ENCODE results near the gene OTUD7B.
A peak's percentile ranks its signal among the peaks of the same experiment; 100 is the strongest.

The OTUD7B gene

DNA sequence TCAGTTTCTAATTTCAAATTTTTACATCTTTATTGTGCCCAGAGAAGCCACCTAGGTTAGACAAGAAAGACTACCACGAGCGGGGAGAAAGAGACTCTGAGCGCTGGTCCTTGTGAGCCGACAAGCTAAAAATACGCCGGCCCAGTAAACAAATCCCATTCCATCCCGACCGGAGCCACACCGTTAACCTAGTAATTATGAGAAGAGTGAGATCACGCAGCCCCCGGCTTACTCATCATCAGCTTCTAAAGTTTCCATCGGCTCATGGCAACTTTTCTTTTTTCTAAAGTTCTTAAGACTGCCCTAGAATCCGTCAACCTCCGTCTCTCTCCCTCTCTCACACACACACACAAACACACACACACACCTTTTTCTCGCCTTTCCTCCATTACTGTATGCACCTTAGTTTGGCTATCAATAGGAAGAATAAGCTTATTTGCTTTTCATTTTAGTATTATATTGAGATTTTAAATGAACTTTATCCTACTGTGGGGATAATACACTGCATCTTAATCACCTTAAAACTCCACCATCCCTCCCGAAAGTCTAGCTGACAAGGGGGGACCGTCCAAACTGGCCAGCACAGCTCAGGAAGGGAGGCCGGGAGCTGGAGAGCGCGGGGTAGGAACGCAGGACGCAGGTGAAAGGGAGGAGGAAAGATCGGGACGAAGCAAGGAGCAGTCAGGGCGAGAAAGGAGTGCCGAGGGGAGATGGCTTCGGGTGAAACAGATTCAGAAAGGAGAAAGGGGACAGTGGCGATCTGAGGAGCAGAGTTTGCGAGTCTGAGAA is 728 bp downstream of the OTUD7B start:
- Histone ChIP-seq H3K4me2 (peak overlapping the region in 5 of 11 experiments; percentile 2 to 61 (median 47); a peak in 9 of 22 replicates), H4K20me1 (peaks cover 0 to 17% (median 0%) of the 10 kb centered on the region in 11 experiments; a peak in 2 of 22 replicates), H3K4me1 (no peaks in the 10 kb centered on the region), H3K4me3 (peak overlapping the region in 4 of 10 experiments; percentile 44 to 52 (median 47); a peak in 8 of 20 replicates), H3K27me3 (peaks cover 47 to 97% (median 62%) of the 10 kb centered on the region in 11 experiments), H3K36me3 (no peaks in the 10 kb centered on the region), H3K9ac (no peak overlapping the region; a peak in 1 of 22 replicates), H3K27ac (no peak overlapping the region), H3K9me3 (replicated peaks in 1 of 11) (peaks cover 0 to 15% (median 11%) of the 10 kb centered on the region in 11 experiments; a peak in 19 of 22 replicates)
- no peak for TF ChIP-seq Cebpa-rat (IDR thresholded peaks at IDR 0.05)

DNA sequence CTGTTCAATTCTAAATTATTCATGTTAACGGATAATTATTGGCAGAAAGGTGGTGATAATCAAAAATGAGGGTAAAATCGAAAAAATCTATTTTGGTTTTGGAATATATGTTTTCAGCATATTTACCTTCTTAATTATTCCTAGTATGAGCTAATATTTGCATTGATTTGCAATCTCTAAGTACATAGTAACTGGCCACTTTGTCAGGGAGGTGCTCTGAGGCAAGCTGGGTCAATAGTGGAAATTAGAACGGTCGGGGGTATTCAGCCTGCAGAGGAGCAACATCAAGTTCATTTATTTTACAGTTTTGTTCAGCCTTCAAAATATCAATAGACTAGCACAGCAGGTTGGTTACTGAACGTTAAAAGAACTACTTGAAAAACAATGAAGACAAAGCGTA is 1.8 kb downstream of the OTUD7B start:
- Histone ChIP-seq H3K36me3 (no peaks in the 10 kb centered on the region), H3K4me1 (no peaks in the 10 kb centered on the region), H3K4me2 (no peak overlapping the region), H3K9me3 (replicated peaks in 1 of 11) (peaks cover 0 to 15% (median 11%) of the 10 kb centered on the region in 11 experiments; a peak in 19 of 22 replicates), H4K20me1 (peaks cover 0 to 22% (median 0%) of the 10 kb centered on the region in 11 experiments; a peak in 4 of 22 replicates), H3K27ac (no peak overlapping the region), H3K9ac (no peak overlapping the region), H3K4me3 (no peak overlapping the region), H3K27me3 (peaks cover 47 to 99% (median 62%) of the 10 kb centered on the region in 11 experiments)
- TF ChIP-seq Cebpa-rat (IDR thresholded peaks at IDR 0.05) = no peak

DNA sequence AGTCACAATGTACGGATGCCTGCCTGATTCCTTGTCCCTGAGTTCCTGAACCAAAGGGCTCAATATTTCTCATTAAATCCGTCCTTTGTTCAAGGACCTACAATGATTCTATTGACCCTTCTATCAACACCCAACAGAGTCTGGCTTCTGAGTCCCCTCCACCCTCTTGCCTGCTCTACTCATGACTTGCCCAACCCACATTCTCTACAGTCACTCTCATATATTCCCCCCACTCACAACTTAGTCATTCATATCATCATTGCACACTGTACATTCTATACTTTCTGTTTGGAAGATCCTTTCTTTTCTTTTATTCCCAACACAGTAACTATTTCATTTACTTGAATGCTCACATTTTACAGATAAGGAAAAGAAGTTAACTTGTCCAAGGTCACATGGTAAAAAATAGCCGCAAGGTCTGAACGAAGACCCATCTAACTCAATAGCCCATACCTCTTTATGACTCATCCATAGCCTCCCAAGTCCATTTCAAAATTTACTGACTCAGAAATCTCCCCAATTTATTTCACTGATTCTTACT is 3.6 kb downstream of the OTUD7B start:
- Histone ChIP-seq H3K27me3 (peaks cover 38 to 100% (median 65%) of the 10 kb centered on the region in 11 experiments), H3K4me3 (no peak overlapping the region), H3K27ac (no peak overlapping the region), H3K4me1 (no peaks in the 10 kb centered on the region), H3K9ac (no peak overlapping the region), H3K36me3 (no peaks in the 10 kb centered on the region), H4K20me1 (peaks cover 0 to 25% (median 0%) of the 10 kb centered on the region in 11 experiments; a peak in 4 of 22 replicates), H3K9me3 (replicated peaks in 1 of 11) (peaks cover 0 to 15% (median 11%) of the 10 kb centered on the region in 11 experiments; a peak in 19 of 22 replicates), H3K4me2 (no peak overlapping the region)
- no peak for TF ChIP-seq Cebpa-rat (IDR thresholded peaks at IDR 0.05)

DNA sequence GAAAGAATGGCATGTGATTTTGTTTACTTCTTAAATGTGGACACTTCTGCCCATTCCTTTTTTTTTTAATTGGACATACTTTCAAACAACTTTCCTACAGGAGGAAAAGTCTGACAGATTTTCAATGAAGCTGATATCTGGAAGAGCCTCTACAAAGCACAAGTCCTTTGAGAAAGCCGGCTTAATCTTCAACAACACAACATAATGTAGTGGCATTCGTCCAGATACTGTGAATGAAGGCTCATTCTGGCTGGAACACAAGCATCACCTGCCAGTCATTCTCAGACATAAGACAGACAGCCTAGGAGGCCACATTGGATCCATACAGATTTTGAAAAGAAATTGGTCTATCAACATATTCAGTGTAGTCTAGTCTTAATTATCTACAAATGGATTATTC is 4.9 kb downstream of the OTUD7B start:
- Histone ChIP-seq H3K4me2 (no peak overlapping the region), H4K20me1 (peaks cover 0 to 29% (median 0%) of the 10 kb centered on the region in 11 experiments; a peak in 4 of 22 replicates), H3K9ac (no peak overlapping the region), H3K9me3 (replicated peaks in 1 of 11) (peaks cover 0 to 10% (median 7%) of the 10 kb centered on the region in 11 experiments; a peak in 19 of 22 replicates), H3K4me1 (no peaks in the 10 kb centered on the region), H3K27ac (no peak overlapping the region), H3K36me3 (no peaks in the 10 kb centered on the region), H3K4me3 (no peak overlapping the region), H3K27me3 (peaks cover 31 to 100% (median 62%) of the 10 kb centered on the region in 11 experiments)
- no peak for TF ChIP-seq Cebpa-rat (IDR thresholded peaks at IDR 0.05)

DNA sequence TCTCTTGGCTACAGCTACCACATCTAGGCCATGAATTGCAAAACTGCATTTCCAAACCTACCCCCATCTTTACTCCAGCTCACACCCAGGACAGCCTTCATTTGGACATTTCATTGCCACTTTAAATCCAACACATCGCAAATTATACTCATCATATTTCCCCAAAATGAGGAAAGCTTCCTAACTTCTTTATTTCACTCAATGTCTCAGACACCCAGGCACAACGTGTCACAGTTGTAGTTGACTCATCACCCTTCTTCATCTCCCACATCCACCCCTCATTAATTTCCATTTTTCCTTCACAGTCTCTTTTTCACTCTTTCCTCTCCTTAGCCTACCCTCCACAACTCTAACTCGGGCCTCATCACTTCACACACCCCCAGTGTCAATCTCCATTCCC is 6.7 kb downstream of the OTUD7B start:
- Histone ChIP-seq H4K20me1 (peaks cover 0 to 25% (median 0%) of the 10 kb centered on the region in 11 experiments; a peak in 4 of 22 replicates), H3K27ac (no peak overlapping the region), H3K9ac (no peak overlapping the region), H3K36me3 (no peaks in the 10 kb centered on the region), H3K9me3 (replicated peaks in 1 of 11) (no peaks in the 10 kb centered on the region; a peak in 1 of 22 replicates), H3K4me1 (peaks cover 0 to 2% (median 0%) of the 10 kb centered on the region in 10 experiments; a peak in 1 of 20 replicates), H3K4me3 (no peak overlapping the region), H3K27me3 (peaks cover 28 to 100% (median 62%) of the 10 kb centered on the region in 11 experiments), H3K4me2 (no peak overlapping the region)
- no peak for TF ChIP-seq Cebpa-rat (IDR thresholded peaks at IDR 0.05)

DNA sequence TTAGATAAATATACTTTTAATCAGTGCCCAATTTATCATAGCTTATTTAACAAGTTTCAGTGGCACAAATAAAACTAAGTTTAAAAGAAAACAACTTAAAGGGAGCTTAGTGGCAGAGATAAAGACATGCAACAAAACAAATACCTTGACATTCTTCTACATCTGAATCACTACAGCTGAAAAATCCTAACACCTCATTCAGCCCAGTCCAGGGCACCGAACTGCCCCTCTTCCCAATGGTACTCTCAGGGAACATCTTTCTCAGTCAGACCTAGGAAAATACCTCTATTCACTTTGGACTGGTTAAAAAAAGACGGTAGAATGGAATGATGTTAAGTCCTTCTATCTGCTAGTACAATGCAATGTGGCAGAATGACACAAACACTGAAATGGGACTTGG is 8.3 kb downstream of the OTUD7B start:
- no peak overlapping the region for H3K27ac ChIP-seq
- no peak overlapping the region for H3K4me2 ChIP-seq
- H3K4me3 ChIP-seq = no peak overlapping the region
- H3K36me3 ChIP-seq = no peaks in the 10 kb centered on the region
- peaks cover 11 to 16% (median 12%) of the 10 kb centered on the region in 10 experiments for H3K4me1 ChIP-seq
- no peak for TF ChIP-seq Cebpa-rat (IDR thresholded peaks at IDR 0.05)
- H3K9ac ChIP-seq = no peak overlapping the region
- H3K27me3 ChIP-seq = peaks cover 25 to 97% (median 54%) of the 10 kb centered on the region in 11 experiments
- H4K20me1 ChIP-seq = peaks cover 0 to 35% (median 8%) of the 10 kb centered on the region in 11 experiments; a peak in 14 of 22 replicates
- H3K9me3 ChIP-seq (replicated peaks in 1 of 11) = no peaks in the 10 kb centered on the region; a peak in 1 of 22 replicates

DNA sequence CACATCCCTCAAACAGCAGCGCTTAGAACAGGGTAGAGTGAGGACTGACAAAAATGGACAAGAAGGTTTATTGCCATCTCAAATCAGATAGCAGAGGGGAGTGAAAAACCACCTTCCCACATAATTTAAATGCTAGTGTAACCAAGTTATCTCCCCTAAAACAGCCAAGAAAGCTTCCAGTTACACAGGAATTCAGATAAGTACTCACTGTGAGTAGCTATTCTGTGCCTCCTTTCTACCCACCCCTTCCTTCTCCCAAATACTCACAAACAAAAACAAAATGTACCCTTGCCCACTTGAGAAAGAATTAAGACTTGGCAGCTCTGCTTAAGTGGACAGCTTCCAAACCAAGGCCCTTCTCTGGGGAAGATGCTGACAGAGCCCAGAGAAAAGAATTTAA is 9.1 kb downstream of the OTUD7B start:
- Histone ChIP-seq H3K27me3 (peaks cover 31 to 97% (median 57%) of the 10 kb centered on the region in 11 experiments), H4K20me1 (peaks cover 0 to 43% (median 11%) of the 10 kb centered on the region in 11 experiments; a peak in 15 of 22 replicates), H3K36me3 (no peaks in the 10 kb centered on the region), H3K27ac (no peak overlapping the region), H3K4me3 (no peak overlapping the region), H3K9me3 (replicated peaks in 1 of 11) (no peaks in the 10 kb centered on the region; a peak in 1 of 22 replicates), H3K9ac (no peak overlapping the region), H3K4me1 (peaks cover 19 to 24% (median 20%) of the 10 kb centered on the region in 10 experiments), H3K4me2 (no peak overlapping the region)
- TF ChIP-seq Cebpa-rat (IDR thresholded peaks at IDR 0.05) = no peak

DNA sequence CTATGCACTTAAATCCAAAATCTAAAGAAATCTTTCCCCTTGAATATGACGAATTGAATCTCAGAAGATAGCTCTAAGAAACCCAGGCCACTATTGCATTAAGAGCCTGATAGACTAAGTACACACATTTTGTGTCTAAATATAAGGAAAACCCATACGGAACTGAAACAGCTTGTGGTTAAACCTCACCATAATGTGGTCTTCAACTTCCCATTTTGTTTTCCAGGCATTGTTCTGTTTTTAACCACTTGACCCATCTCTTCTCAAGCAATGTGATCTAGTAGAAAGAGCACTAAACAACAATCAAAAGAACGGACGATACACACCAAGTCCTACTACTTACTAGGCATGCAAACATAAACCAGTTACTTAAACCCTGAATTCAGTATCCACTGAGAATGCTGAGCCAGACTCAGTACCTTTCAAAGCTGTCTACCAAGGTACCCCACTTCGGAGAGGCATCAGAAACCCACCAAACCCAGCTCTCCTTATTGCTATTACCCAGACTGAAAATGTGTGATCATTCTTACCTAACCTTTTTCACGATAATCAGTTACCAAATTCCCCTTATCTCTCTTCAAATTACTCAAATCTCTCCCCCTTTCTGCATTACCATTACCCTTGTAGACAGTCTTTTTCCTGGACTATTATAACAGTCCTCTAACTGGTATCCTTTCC is 12.8 kb downstream of the OTUD7B start:
- no peaks in the 10 kb centered on the region for H3K36me3 ChIP-seq
- TF ChIP-seq Cebpa-rat (IDR thresholded peaks at IDR 0.05) = no peak
- peaks cover 47 to 97% (median 79%) of the 10 kb centered on the region in 11 experiments for H3K27me3 ChIP-seq
- peak overlapping the region in 1 of 11 experiments; percentile 13; a peak in 2 of 22 replicates for H3K27ac ChIP-seq
- H3K4me1 ChIP-seq = peaks cover 19 to 27% (median 22%) of the 10 kb centered on the region in 10 experiments
- peaks cover 0 to 49% (median 15%) of the 10 kb centered on the region in 11 experiments; a peak in 15 of 22 replicates for H4K20me1 ChIP-seq
- H3K9ac ChIP-seq = no peak overlapping the region
- peak overlapping the region; percentile 74 to 91 (median 85) for H3K4me2 ChIP-seq
- H3K4me3 ChIP-seq = peak overlapping the region in 3 of 10 experiments; percentile 25 to 46 (median 31); a peak in 4 of 20 replicates
- H3K9me3 ChIP-seq (replicated peaks in 1 of 11) = no peaks in the 10 kb centered on the region; a peak in 1 of 22 replicates
